Measurements from ENCODE around the gene SEPHS2.
A peak's percentile ranks its signal among the peaks of the same experiment; 100 is the strongest.

Gene SEPHS2

GRCh38 chr16:30428055-30428454 lies 17.6 kb downstream of the SEPHS2 start:
- no peak for DNase-seq

- no peak for DNase-seq
Observed at GRCh38 chr16:30421010-30421409, 24.7 kb downstream of the SEPHS2 start.

GRCh38 chr16:30418350-30419181 lies 27.1 kb downstream of the SEPHS2 start:
- peak in 1 of 2 experiments; percentile 7 for DNase-seq

GRCh38 chr16:30417529-30418349 lies 27.9 kb downstream of the SEPHS2 start:
- DNase-seq: peak; percentile 86 to 90

GRCh38 chr16:30416624-30417528 lies 28.8 kb downstream of the SEPHS2 start:
- no peak for DNase-seq

GRCh38 chr16:30416047-30416603 lies 29.5 kb downstream of the SEPHS2 start:
- DNase-seq: no peak

GRCh38 chr16:30414159-30414558 lies 31.5 kb downstream of the SEPHS2 start:
- no peak for DNase-seq

- DNase-seq: no peak
Observed at GRCh38 chr16:30413112-30413806, 32.4 kb downstream of the SEPHS2 start.

- peak; percentile 86 to 92 for DNase-seq
Observed at GRCh38 chr16:30409125-30410060, 36.3 kb downstream of the SEPHS2 start.

GRCh38 chr16:30407804-30408534 lies 37.7 kb downstream of the SEPHS2 start:
- DNase-seq: no peak

- DNase-seq: peak; percentile 88 to 96
Observed at GRCh38 chr16:30407102-30407803, 38.4 kb downstream of the SEPHS2 start, which contains the start of gene ZNF771. ZNF771 (plus strand) TSS chr16:30407606; CDS start chr16:30408054, 448 bp downstream.

- DNase-seq: no peak
Observed at GRCh38 chr16:30406795-30407101, 38.9 kb downstream of the SEPHS2 start.

- no peak for DNase-seq
Observed at GRCh38 chr16:30401768-30402425, 43.8 kb downstream of the SEPHS2 start.

GRCh38 chr16:30399435-30400186 lies 46.1 kb downstream of the SEPHS2 start:
- DNase-seq: no peak

- no peak for DNase-seq
Observed at GRCh38 chr16:30398661-30399434, 46.8 kb downstream of the SEPHS2 start.

- no peak for DNase-seq
Observed at GRCh38 chr16:30397776-30398660, 47.7 kb downstream of the SEPHS2 start.

All from stimulated activated CD4-positive, alpha-beta T cell treated with anti-CD3 and anti-CD28 coated beads, Interleukin-4, amount 100 ng/mL, for 4 hours (primary cell).